ENCODE data around the gene FFAR4. TPM values are rescaled to one million over a fixed set of nuclear protein-coding genes. Genes with fewer than 3 reads are reported as not detected.
"Not testable (repeated sequence)": the region's sequence is repeated elsewhere in the genome, so short reads cannot be mapped to it uniquely, and the experiment has no call there.

Gene FFAR4
- total RNA-seq = not detected in 2 replicates
- polyA plus RNA-seq = not detected in 2 replicates
- not detected in 2 replicates for polyA plus RNA-seq (2012)
- not detected in 2 replicates for polyA minus RNA-seq (ENCODE audit: low replicate concordance)

- Histone ChIP-seq H3K4me1 (ENCODE audit: control insufficient read depth, extremely low read depth, insufficient read depth, low read length) (no peaks in the 10 kb centered on the region), H3K9me3 (ENCODE audit: control insufficient read depth, insufficient read depth, low read depth, low read length) (no peaks in the 10 kb centered on the region), H3K4me3 (replicated peaks in 1 of 4; ENCODE audit: control extremely low read depth in 1 of 4, insufficient read depth in 1 of 4, low read depth in 3 of 4, low read length in 4 of 4) (no peak within 1 kb of the TSS), H4K20me1 (ENCODE audit: control insufficient read depth, extremely low read depth, insufficient read depth, low read length) (no peaks in the 10 kb centered on the region), H3K27me3 (ENCODE audit: control insufficient read depth, insufficient read depth, low read length) (peaks cover 32% of the 10 kb centered on the region), H3K36me3 (ENCODE audit: control insufficient read depth, insufficient read depth, low read length) (no peaks in the 10 kb centered on the region), H3K79me2 (ENCODE audit: control insufficient read depth, insufficient read depth, low read length) (no peaks in the 10 kb centered on the region), H3K9ac (ENCODE audit: insufficient read depth, low read length) (no peak within 1 kb of the TSS), H3K27ac (ENCODE audit: insufficient read depth, low read length) (no peak within 1 kb of the TSS), H2AFZ (ENCODE audit: low read length) (no peak within 1 kb of the TSS), H3K4me2 (ENCODE audit: extremely low read depth, insufficient read depth, low read length) (peak within 1 kb of the TSS; percentile 13)
- DNase-seq (ENCODE audit: low read depth in 2 of 2) = no peak
- peak; percentile 21 for TF ChIP-seq EZH2 (IDR thresholded peaks at IDR 0.05; ENCODE audit: low read length, missing control alignments)
- no peak for TF ChIP-seq CTCF (conservative IDR thresholded peaks at IDR 0.05 in 1 of 2, IDR thresholded peaks at IDR 0.05 in 1 of 2; ENCODE audit: low read depth in 1 of 2, low read length in 2 of 2)
Measured at GRCh38 chr10:93566435-93567276, at the start of gene FFAR4. Gene FFAR4, plus strand, starts transcription at chr10:93566665. Its CDS starts 56 bp downstream, at chr10:93566721.

- H4K20me1 ChIP-seq (ENCODE audit: control insufficient read depth, extremely low read depth, insufficient read depth, low read length) = no peaks in the 10 kb centered on the region
- H3K4me3 ChIP-seq (replicated peaks in 1 of 4; ENCODE audit: control extremely low read depth in 1 of 4, insufficient read depth in 1 of 4, low read depth in 3 of 4, low read length in 4 of 4) = no peak overlapping the region
- H3K9me3 ChIP-seq (ENCODE audit: control insufficient read depth, insufficient read depth, low read depth, low read length) = no peaks in the 10 kb centered on the region
- H3K36me3 ChIP-seq (ENCODE audit: control insufficient read depth, insufficient read depth, low read length) = peaks cover 8% of the 10 kb centered on the region
- no peak overlapping the region for H3K9ac ChIP-seq (ENCODE audit: insufficient read depth, low read length)
- TF ChIP-seq EZH2 (IDR thresholded peaks at IDR 0.05; ENCODE audit: low read length, missing control alignments) (no peak), CTCF (conservative IDR thresholded peaks at IDR 0.05 in 1 of 2, IDR thresholded peaks at IDR 0.05 in 1 of 2; ENCODE audit: low read depth in 1 of 2, low read length in 2 of 2) (no peak)
- H3K27ac ChIP-seq (ENCODE audit: insufficient read depth, low read length) = no peak overlapping the region
- no peak overlapping the region for H2AFZ ChIP-seq (ENCODE audit: low read length)
- H3K79me2 ChIP-seq (ENCODE audit: control insufficient read depth, insufficient read depth, low read length) = no peaks in the 10 kb centered on the region
- H3K27me3 ChIP-seq (ENCODE audit: control insufficient read depth, insufficient read depth, low read length) = no peaks in the 10 kb centered on the region
- H3K4me1 ChIP-seq (ENCODE audit: control insufficient read depth, extremely low read depth, insufficient read depth, low read length) = peaks cover 4% of the 10 kb centered on the region
- no peak overlapping the region for H3K4me2 ChIP-seq (ENCODE audit: extremely low read depth, insufficient read depth, low read length)
- DNase-seq (ENCODE audit: low read depth in 2 of 2) = no peak
Measured at GRCh38 chr10:93518531-93518930, 47.9 kb upstream of the FFAR4 start.

- Histone ChIP-seq H3K27me3 (ENCODE audit: control insufficient read depth, insufficient read depth, low read length) (no peaks in the 10 kb centered on the region), H3K27ac (ENCODE audit: insufficient read depth, low read length) (no peak overlapping the region), H3K4me3 (replicated peaks in 1 of 4; ENCODE audit: control extremely low read depth in 1 of 4, insufficient read depth in 1 of 4, low read depth in 3 of 4, low read length in 4 of 4) (no peak overlapping the region), H3K9ac (ENCODE audit: insufficient read depth, low read length) (no peak overlapping the region), H3K4me2 (ENCODE audit: extremely low read depth, insufficient read depth, low read length) (no peak overlapping the region), H3K79me2 (ENCODE audit: control insufficient read depth, insufficient read depth, low read length) (no peaks in the 10 kb centered on the region), H3K4me1 (ENCODE audit: control insufficient read depth, extremely low read depth, insufficient read depth, low read length) (no peaks in the 10 kb centered on the region), H2AFZ (ENCODE audit: low read length) (no peak overlapping the region), H3K9me3 (ENCODE audit: control insufficient read depth, insufficient read depth, low read depth, low read length) (no peaks in the 10 kb centered on the region), H3K36me3 (ENCODE audit: control insufficient read depth, insufficient read depth, low read length) (no peaks in the 10 kb centered on the region), H4K20me1 (ENCODE audit: control insufficient read depth, extremely low read depth, insufficient read depth, low read length) (no peaks in the 10 kb centered on the region)
- DNase-seq (ENCODE audit: low read depth in 2 of 2) = no peak
- TF ChIP-seq EZH2 (IDR thresholded peaks at IDR 0.05; ENCODE audit: low read length, missing control alignments) (no peak), CTCF (conservative IDR thresholded peaks at IDR 0.05 in 1 of 2, IDR thresholded peaks at IDR 0.05 in 1 of 2; ENCODE audit: low read depth in 1 of 2, low read length in 2 of 2) (no peak)
Measured at GRCh38 chr10:93535293-93535692, 31.2 kb upstream of the FFAR4 start.

- not testable (repeated sequence) for H4K20me1 ChIP-seq (ENCODE audit: control insufficient read depth, extremely low read depth, insufficient read depth, low read length); H3K79me2 ChIP-seq (ENCODE audit: control insufficient read depth, insufficient read depth, low read length); DNase-seq (ENCODE audit: low read depth in 2 of 2); H3K4me1 ChIP-seq (ENCODE audit: control insufficient read depth, extremely low read depth, insufficient read depth, low read length); H3K36me3 ChIP-seq (ENCODE audit: control insufficient read depth, insufficient read depth, low read length); H3K4me2 ChIP-seq (ENCODE audit: extremely low read depth, insufficient read depth, low read length); H3K9me3 ChIP-seq (ENCODE audit: control insufficient read depth, insufficient read depth, low read depth, low read length); H3K4me3 ChIP-seq (replicated peaks in 1 of 4; ENCODE audit: control extremely low read depth in 1 of 4, insufficient read depth in 1 of 4, low read depth in 3 of 4, low read length in 4 of 4); H3K9ac ChIP-seq (ENCODE audit: insufficient read depth, low read length); H2AFZ ChIP-seq (ENCODE audit: low read length); H3K27me3 ChIP-seq (ENCODE audit: control insufficient read depth, insufficient read depth, low read length); H3K27ac ChIP-seq (ENCODE audit: insufficient read depth, low read length)
Measured at GRCh38 chr10:93540871-93541270, 25.6 kb upstream of the FFAR4 start.

All from fibroblast of lung (primary cell).